Activated CD8-positive, alpha-beta memory T cell treated with anti-CD3 and anti-CD28 coated beads, Interleukin-2, amount 50 U/mL, for 1 hour (primary cell): ENCODE results near the gene LRFN4.

Source experiments
- DNase-seq: peaks from one replicate; pipeline ENCODE4 v3.0.0-alpha.2; 2020; ENCODE audit errors: extremely low read depth

The LRFN4 gene

DNA sequence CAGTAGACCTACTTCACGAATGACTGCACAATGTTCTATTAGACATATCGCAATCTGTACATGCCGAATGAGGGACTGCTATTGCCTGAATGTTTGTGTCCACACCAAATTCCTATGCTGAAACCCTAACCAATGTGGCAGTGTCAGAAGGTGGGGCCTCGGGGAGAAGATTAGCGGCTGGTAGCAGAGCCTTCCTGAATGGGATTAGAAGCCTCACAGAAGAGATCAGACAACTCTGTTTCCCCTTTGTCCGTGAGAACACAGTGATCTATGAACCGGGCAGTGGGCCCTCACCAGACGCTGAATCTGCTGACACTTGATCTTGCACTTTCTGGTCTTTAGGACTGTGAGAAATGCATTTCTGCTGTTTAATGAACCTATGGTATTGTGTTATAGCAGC is 33.1 kb downstream of the LRFN4 start:
- no peak for DNase-seq

DNA sequence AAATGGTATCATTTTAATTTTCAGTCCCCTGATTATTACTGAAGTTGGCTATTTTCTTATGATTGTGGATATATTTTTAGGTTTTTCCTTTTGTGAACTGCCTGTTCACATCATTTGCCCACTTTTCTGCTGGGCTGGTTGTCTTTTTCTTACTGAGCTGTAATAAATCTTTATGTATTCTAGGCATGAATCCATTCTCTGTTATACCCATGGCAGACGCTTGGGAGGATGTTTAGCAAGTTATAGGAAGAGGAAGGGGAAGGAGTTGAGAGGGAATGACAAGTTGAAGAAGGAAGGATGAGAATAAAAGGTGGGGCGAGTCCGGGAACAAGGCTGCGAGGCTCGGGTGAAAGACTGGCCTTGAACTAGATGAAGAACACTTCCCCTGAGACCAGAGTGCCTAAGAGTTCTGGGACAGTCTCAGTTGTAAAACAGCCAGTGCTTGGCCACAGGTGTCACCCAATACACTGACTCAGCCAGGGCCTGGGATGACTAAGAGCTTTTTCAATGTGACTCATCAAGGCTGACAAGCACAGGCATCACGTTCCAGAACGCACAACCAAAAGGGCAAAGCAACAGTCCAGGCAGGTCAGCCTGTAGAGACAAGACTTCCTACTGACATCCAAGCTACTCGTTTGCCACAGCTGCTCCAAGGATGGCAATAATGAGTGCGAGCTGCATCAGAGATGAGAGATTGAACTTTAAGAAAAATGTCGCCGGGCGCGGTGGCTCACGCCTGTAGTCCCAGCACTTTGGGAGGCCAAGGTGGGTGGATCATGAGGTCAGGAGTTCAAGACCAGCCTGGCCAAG is 35.2 kb downstream of the LRFN4 start:
- no peak for DNase-seq

DNA sequence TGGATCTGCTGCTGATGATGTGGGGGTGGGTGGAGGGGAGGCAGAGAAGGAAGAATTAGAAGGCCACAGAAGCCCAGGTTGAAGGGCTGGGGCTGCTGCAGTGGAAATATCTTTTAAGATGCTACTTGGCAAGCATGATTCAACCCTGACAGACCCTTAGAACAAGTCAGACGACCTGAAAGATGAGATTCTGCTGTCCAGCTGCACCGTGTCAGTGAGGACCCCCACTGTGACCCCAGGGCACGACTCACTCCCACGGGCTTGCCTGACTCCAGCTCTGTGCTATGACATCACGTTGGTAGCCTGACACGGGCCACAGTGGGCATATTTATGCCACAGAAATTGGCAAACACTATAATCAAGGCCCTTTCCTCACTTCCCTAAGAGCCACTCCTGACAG is 36.0 kb downstream of the LRFN4 start:
- no peak for DNase-seq

DNA sequence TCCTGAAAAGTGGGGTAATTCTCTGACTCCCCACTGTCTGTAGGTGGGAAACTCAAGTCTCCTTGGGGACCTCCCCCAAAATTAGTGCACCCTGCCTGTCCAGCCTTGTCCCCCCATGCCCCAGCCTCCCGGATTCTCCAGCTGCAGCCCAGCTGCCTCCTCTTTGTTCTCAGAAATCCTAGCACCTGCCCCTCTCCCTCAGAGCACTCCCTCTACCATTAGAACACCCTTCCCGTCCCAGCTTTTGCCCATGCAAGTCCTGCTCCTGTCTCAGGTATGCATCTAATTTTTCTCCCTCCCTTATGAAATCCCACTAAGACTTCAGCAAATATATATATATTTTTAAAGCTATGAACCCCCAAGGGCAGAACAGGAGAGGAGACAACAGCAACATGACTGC is 37.3 kb downstream of the LRFN4 start:
- no peak for DNase-seq

DNA sequence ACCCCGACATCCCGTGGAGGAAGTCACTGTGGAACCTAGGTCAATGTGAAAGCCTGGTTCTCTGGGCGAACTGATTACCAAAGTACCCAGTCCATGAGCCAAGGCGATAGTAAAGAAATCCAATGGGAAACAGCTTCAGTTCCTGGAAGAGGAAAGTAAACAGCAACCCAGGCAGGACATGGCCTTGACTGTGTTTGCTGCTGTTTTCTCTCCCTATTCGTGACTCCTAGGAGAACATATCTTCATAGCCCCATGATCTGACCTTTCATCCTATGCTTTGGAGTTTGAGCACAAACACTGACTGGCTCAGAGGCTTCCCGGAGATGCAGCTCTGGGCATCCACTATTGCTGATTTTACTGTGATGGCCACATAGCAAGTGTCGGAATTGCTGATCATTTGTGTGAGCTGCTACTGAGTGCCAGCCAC is 45.1 kb downstream of the LRFN4 start:
- no peak for DNase-seq

- DNase-seq: no peak
Measured at GRCh38 chr11:66902486-66903177, 45.8 kb downstream of the LRFN4 start.

GRCh38 chr11:66904055-66904454 is 47.2 kb downstream of the LRFN4 start:
- DNase-seq: no peak

DNA sequence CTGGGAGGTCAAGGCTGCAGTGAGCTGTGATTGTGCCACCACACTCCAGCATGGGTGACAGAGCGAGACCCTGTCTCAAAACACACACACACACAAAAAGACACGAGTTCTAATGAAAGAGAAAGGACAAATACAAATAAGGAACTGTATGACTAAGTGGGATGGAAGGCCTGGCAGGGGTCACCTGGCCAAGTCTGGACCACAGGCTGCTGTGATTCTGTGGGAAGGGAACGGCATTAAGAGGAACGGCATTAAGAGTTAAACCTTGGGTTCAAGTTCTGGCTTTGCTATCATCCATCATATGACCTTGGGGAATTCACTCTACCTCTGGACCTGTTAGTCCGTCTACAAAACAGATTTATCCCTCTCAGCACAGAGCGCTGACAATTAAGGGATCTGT is 47.7 kb downstream of the LRFN4 start:
- no peak for DNase-seq

- DNase-seq: no peak
Measured at GRCh38 chr11:66904981-66905521, 48.2 kb downstream of the LRFN4 start.

GRCh38 chr11:66905631-66906030 is 48.8 kb downstream of the LRFN4 start:
- no peak for DNase-seq

GRCh38 chr11:66906061-66906733 is 49.3 kb downstream of the LRFN4 start:
- DNase-seq: no peak

GRCh38 chr11:66907751-66908630 is 51.1 kb downstream of the LRFN4 start:
- DNase-seq: no peak

- DNase-seq: no peak
Measured at GRCh38 chr11:66909181-66909580, 52.3 kb downstream of the LRFN4 start.

GRCh38 chr11:66910016-66910415 is 53.2 kb downstream of the LRFN4 start:
- no peak for DNase-seq
